DOHH2 (cell line): Measurements from ENCODE around the gene TULP4.

Source experiments
- H3F3A ChIP-seq: fragments of 200-600 bp; sonication (generic), shearing (Covaris generic); 2 replicates; pipeline ENCODE4 v1.6.0; 2016; ENCODE audit warnings: antibody characterized with exemption, mild to moderate bottlenecking; ENCODE audit not compliant: control insufficient read depth, insufficient read depth
- H3K27ac ChIP-seq: fragments of 200-600 bp; sonication (generic); 2 replicates; pipeline ENCODE4 v1.5.1; 2014; ENCODE audit warnings: low read depth, mild to moderate bottlenecking, low read length, moderate library complexity
- H3K27me3 ChIP-seq: fragments of 200-600 bp; sonication (generic); 2 replicates; pipeline ENCODE4 v1.6.1; 2014; ENCODE audit warnings: mild to moderate bottlenecking, low read length, mixed read lengths; ENCODE audit not compliant: control insufficient read depth
- H3K36me3 ChIP-seq: fragments of 200-600 bp; sonication (generic); 2 replicates; pipeline ENCODE4 v1.6.1; 2014; ENCODE audit warnings: mild to moderate bottlenecking, low read length, moderate library complexity, mixed read lengths; ENCODE audit not compliant: control insufficient read depth
- H3K4me1 ChIP-seq: fragments of 200-600 bp; sonication (generic); 2 replicates; pipeline ENCODE4 v1.6.1; 2014; ENCODE audit warnings: mild to moderate bottlenecking, low read length, mixed read lengths; ENCODE audit not compliant: control insufficient read depth
- H3K4me2 ChIP-seq: fragments of 200-600 bp; sonication (generic); 2 replicates; pipeline ENCODE4 v1.6.0; 2014; ENCODE audit warnings: mild to moderate bottlenecking, low read length, moderate library complexity
- H3K4me3 ChIP-seq: fragments of 200-600 bp; sonication (generic); 2 replicates; pipeline ENCODE4 v1.5.1; 2014; ENCODE audit warnings: mild to moderate bottlenecking, low read length, mixed read lengths
- H3K79me2 ChIP-seq: fragments of 200-600 bp; sonication (generic); 2 replicates; pipeline ENCODE4 v1.6.1; 2014; ENCODE audit warnings: mild to moderate bottlenecking, low read length, mixed read lengths; ENCODE audit not compliant: control insufficient read depth
- H3K9me2 ChIP-seq: fragments of 200-600 bp; sonication (generic); replicated peaks from 2 replicates; pipeline ENCODE4 v1.6.1; 2014; ENCODE audit warnings: mild to moderate bottlenecking, low read length, mixed read lengths; ENCODE audit not compliant: control insufficient read depth
- H3K9me3 ChIP-seq: fragments of 200-600 bp; sonication (generic); 2 replicates; pipeline ENCODE4 v1.6.1; 2014; ENCODE audit warnings: antibody characterized with exemption, low read length, mixed read lengths; ENCODE audit not compliant: control insufficient read depth, insufficient read depth
- H4K20me1 ChIP-seq: fragments of 200-600 bp; sonication (generic); 2 replicates; pipeline ENCODE4 v1.6.0; 2014; ENCODE audit warnings: low read depth, mild to moderate bottlenecking, antibody characterized with exemption, low read length, moderate library complexity; ENCODE audit not compliant: control insufficient read depth, insufficient read depth
- CTCF ChIP-seq: fragments of 200-600 bp; sonication (generic); IDR thresholded peaks from one replicate; pipeline ENCODE4 v1.5.1; 2014; ENCODE audit warnings: antibody characterized with exemption, mild to moderate bottlenecking, low read depth, low read length; ENCODE audit not compliant: poor library complexity, severe bottlenecking
- EZH2phosphoT487 ChIP-seq: fragments of 200-600 bp; sonication (generic); IDR thresholded peaks from 2 replicates; pipeline ENCODE4 v1.6.1; 2017; ENCODE audit warnings: borderline replicate concordance, mild to moderate bottlenecking, antibody characterized with exemption, low read length, moderate library complexity, mixed read lengths

The TULP4 gene, protein sequence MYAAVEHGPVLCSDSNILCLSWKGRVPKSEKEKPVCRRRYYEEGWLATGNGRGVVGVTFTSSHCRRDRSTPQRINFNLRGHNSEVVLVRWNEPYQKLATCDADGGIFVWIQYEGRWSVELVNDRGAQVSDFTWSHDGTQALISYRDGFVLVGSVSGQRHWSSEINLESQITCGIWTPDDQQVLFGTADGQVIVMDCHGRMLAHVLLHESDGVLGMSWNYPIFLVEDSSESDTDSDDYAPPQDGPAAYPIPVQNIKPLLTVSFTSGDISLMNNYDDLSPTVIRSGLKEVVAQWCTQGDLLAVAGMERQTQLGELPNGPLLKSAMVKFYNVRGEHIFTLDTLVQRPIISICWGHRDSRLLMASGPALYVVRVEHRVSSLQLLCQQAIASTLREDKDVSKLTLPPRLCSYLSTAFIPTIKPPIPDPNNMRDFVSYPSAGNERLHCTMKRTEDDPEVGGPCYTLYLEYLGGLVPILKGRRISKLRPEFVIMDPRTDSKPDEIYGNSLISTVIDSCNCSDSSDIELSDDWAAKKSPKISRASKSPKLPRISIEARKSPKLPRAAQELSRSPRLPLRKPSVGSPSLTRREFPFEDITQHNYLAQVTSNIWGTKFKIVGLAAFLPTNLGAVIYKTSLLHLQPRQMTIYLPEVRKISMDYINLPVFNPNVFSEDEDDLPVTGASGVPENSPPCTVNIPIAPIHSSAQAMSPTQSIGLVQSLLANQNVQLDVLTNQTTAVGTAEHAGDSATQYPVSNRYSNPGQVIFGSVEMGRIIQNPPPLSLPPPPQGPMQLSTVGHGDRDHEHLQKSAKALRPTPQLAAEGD (N-terminal part only)

GRCh38 chr6:158312165-158312564 is at the start of gene TULP4:
TULP4 (plus strand) TSS chr6:158312465; CDS start chr6:158314017, 1,552 bp downstream.
- H3F3A ChIP-seq, result no peaks in the 10 kb centered on the region; the same call in 1 of the 2 replicates
- peaks cover 5% of the 10 kb centered on the region; the same call in 1 of the 2 replicates for H3K9me3 ChIP-seq
- TF ChIP-seq EZH2phosphoT487 (no peak), CTCF (no peak)
- peaks cover 50% of the 10 kb centered on the region for H3K36me3 ChIP-seq
- no peaks in the 10 kb centered on the region for H3K9me2 ChIP-seq
- H3K79me2 ChIP-seq, result peaks cover 25% of the 10 kb centered on the region
- H3K27me3 ChIP-seq, result no peaks in the 10 kb centered on the region
- H3K4me3 ChIP-seq, result no peak within 1 kb of the TSS
- H3K4me2 ChIP-seq, result no peak within 1 kb of the TSS
- H4K20me1 ChIP-seq, result no peaks in the 10 kb centered on the region
- H3K27ac ChIP-seq, result no peak within 1 kb of the TSS
- no peaks in the 10 kb centered on the region; the same call in 1 of the 2 replicates for H3K4me1 ChIP-seq

- H3K9me3 ChIP-seq, result no peaks in the 10 kb centered on the region
- H3K27ac ChIP-seq, result no peak overlapping the region
- H3K4me3 ChIP-seq, result no peak overlapping the region
- no peaks in the 10 kb centered on the region for H3F3A ChIP-seq
- TF ChIP-seq CTCF (no peak), EZH2phosphoT487 (no peak)
- no peak overlapping the region for H3K4me2 ChIP-seq
- H4K20me1 ChIP-seq, result no peaks in the 10 kb centered on the region
- H3K79me2 ChIP-seq, result peaks cover 77% of the 10 kb centered on the region
- H3K9me2 ChIP-seq, result no peaks in the 10 kb centered on the region
- H3K4me1 ChIP-seq, result peaks cover 9% of the 10 kb centered on the region
- peaks cover 9% of the 10 kb centered on the region; the same call in 1 of the 2 replicates for H3K36me3 ChIP-seq
- no peaks in the 10 kb centered on the region for H3K27me3 ChIP-seq
Measured at GRCh38 chr6:158262755-158263154, 49.5 kb upstream of the TULP4 start.

GRCh38 chr6:158264180-158264579 is 48.1 kb upstream of the TULP4 start:
- H3K27ac ChIP-seq, result no peak overlapping the region
- H3K27me3 ChIP-seq, result no peaks in the 10 kb centered on the region
- H4K20me1 ChIP-seq, result no peaks in the 10 kb centered on the region
- H3K36me3 ChIP-seq, result peaks cover 9% of the 10 kb centered on the region; the same call in 1 of the 2 replicates
- peaks cover 74% of the 10 kb centered on the region for H3K79me2 ChIP-seq
- TF ChIP-seq CTCF, result no peak
- no peak for TF ChIP-seq EZH2phosphoT487
- no peaks in the 10 kb centered on the region for H3F3A ChIP-seq
- H3K9me2 ChIP-seq, result no peaks in the 10 kb centered on the region
- H3K4me1 ChIP-seq, result peaks cover 9% of the 10 kb centered on the region
- H3K9me3 ChIP-seq, result no peaks in the 10 kb centered on the region
- H3K4me2 ChIP-seq, result no peak overlapping the region
- H3K4me3 ChIP-seq, result no peak overlapping the region
